VCaP (cell line): ENCODE data around the gene PACSIN2.

Experiments used
- H3K27ac ChIP-seq: fragments of 450-650 bp; 2 replicates; pipeline ENCODE4 v1.5.1; 2017
- TF ChIP-seq, protein P1 (sequence below): fragments of 450-650 bp; conservative IDR thresholded peaks from 2 replicates; pipeline ENCODE4 v1.5.1; 2017; ENCODE audit warnings: mild to moderate bottlenecking, moderate library complexity

Gene PACSIN2

GRCh38 chr22:42970029-42970428, 44.9 kb downstream of the PACSIN2 start:
- no peak overlapping the region for H3K27ac ChIP-seq

DNA sequence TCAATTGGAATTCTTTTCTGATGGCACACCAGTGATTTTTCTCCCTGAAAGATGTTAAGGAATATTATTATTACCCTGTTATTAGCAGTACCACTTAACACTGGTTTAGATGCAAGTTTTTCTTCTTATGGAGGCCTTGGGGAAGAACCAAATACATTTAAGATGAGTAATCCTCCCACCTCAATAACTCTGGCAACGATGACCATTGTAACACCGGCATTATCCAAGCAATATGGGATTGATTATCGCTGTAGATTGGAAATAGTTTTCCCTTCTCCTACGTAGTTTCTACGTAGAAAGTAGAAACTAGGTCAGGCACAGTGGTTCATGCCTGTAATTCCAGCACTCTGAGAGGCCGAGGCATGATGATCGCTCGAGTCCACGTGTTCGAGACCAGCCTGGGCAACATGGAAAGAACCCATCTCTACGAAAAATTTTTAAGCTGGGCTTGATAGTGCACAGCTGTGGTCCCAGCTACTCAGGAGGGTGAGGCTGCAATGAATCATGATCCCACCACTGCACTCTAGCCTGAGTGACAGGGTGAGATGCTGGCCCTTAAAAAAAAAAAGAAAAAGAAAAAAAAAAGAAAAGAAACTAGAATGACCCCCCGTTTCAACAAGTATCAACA, 45.5 kb downstream of the PACSIN2 start:
- no peak overlapping the region for H3K27ac ChIP-seq
- TF ChIP-seq, protein P1, sequence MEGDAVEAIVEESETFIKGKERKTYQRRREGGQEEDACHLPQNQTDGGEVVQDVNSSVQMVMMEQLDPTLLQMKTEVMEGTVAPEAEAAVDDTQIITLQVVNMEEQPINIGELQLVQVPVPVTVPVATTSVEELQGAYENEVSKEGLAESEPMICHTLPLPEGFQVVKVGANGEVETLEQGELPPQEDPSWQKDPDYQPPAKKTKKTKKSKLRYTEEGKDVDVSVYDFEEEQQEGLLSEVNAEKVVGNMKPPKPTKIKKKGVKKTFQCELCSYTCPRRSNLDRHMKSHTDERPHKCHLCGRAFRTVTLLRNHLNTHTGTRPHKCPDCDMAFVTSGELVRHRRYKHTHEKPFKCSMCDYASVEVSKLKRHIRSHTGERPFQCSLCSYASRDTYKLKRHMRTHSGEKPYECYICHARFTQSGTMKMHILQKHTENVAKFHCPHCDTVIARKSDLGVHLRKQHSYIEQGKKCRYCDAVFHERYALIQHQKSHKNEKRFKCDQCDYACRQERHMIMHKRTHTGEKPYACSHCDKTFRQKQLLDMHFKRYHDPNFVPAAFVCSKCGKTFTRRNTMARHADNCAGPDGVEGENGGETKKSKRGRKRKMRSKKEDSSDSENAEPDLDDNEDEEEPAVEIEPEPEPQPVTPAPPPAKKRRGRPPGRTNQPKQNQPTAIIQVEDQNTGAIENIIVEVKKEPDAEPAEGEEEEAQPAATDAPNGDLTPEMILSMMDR = no peak

More at GRCh38 chr22:42970029-42970428, 44.9 kb downstream of the PACSIN2 start:
- TF ChIP-seq, protein P1 = no peak

GRCh38 chr22:42967933-42968332, 47.0 kb downstream of the PACSIN2 start:
- TF ChIP-seq, protein P1 = no peak
- no peak overlapping the region for H3K27ac ChIP-seq

- TF ChIP-seq, protein P1 = no peak
- peak overlapping the region; percentile 93 for H3K27ac ChIP-seq
These were observed 47.9 kb downstream of the PACSIN2 start for GRCh38 chr22:42967005-42967404.

DNA sequence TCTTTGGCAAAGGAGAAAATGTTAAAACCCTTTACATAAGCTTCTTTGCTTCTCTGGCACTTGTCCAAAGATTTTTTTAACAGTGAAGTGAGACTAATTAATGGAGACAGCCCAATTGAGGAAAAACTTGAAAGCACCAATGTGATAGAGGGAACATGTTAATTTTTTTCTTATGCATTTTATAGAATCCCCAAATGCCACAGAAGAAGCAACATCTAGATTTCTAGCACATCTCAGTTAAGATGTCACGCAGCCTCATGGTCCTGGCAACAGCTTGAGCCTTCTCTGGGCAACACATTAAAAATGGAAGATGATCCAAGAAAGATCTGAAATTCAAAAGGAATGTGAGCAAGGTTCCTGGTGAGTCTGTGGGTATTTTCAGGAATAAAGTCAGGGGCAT, 48.5 kb downstream of the PACSIN2 start:
- TF ChIP-seq, protein P1 = no peak
- peak overlapping the region; percentile 93 for H3K27ac ChIP-seq

GRCh38 chr22:42964994-42965699, 49.8 kb downstream of the PACSIN2 start:
- TF ChIP-seq, protein P1 = no peak
- H3K27ac ChIP-seq = peak overlapping the region; percentile 93

- TF ChIP-seq, protein P1 = no peak
- H3K27ac ChIP-seq = peak overlapping the region; percentile 93; the same call in 1 of the 2 replicates
These were observed 51.7 kb downstream of the PACSIN2 start for GRCh38 chr22:42963231-42963595.
